Neural cell (in vitro differentiated cells): ENCODE results near the gene MLPH.

ENCODE experiments used
- CTCF ChIP-seq: fragments of 450-650 bp; IDR thresholded peaks from 2 replicates; pipeline ENCODE4 v1.5.1; 2014; ENCODE audit warnings: antibody characterized with exemption, mild to moderate bottlenecking, moderate library complexity; ENCODE audit not compliant: poor library complexity, severe bottlenecking
- EP300 ChIP-seq: fragments of 450-650 bp; conservative IDR thresholded peaks from 2 replicates; pipeline ENCODE4 v1.6.1; 2014; ENCODE audit warnings: antibody characterized with exemption, mild to moderate bottlenecking, moderate library complexity; ENCODE audit not compliant: poor library complexity, severe bottlenecking
- EZH2 ChIP-seq: fragments of 200-600, 300-800 bp; shearing (Covaris generic), sonication (generic); IDR thresholded peaks from 2 replicates; pipeline ENCODE4 v1.6.1; 2014; ENCODE audit warnings: antibody characterized with exemption, low read length, borderline replicate concordance, mild to moderate bottlenecking; ENCODE audit not compliant: insufficient read depth, poor library complexity, severe bottlenecking
- MXI1 ChIP-seq: fragments of 450-650 bp; conservative IDR thresholded peaks from 2 replicates; pipeline ENCODE4 v1.6.1; 2014; ENCODE audit warnings: antibody characterized with exemption, mild to moderate bottlenecking; ENCODE audit not compliant: poor library complexity, severe bottlenecking
- POLR2AphosphoS5 ChIP-seq: IDR thresholded peaks from 2 replicates; pipeline ENCODE4 v1.6.1; 2012
- RAD21 ChIP-seq: fragments of 450-650 bp; conservative IDR thresholded peaks from 2 replicates; pipeline ENCODE4 v1.6.1; 2014; ENCODE audit warnings: antibody characterized with exemption, mild to moderate bottlenecking, moderate library complexity
- REST ChIP-seq: IDR thresholded peaks from 2 replicates; pipeline ENCODE4 v1.6.1; 2012; ENCODE audit warnings: borderline replicate concordance
- SMC3 ChIP-seq: fragments of 450-650 bp; conservative IDR thresholded peaks from 2 replicates; pipeline ENCODE4 v1.6.1; 2014; ENCODE audit warnings: antibody characterized with exemption, mild to moderate bottlenecking, moderate library complexity; ENCODE audit not compliant: poor library complexity
- TAF1 ChIP-seq: IDR thresholded peaks from 2 replicates; pipeline ENCODE4 v1.6.1; 2012; ENCODE audit warnings: low read depth

- TF ChIP-seq CTCF (no peak), EP300 (no peak), REST (no peak), POLR2AphosphoS5 (no peak), RAD21 (no peak), MXI1 (no peak), EZH2 (no peak), TAF1 (no peak), SMC3 (no peak)
Observed at GRCh38 chr2:237558961-237559641, 72.0 kb downstream of the MLPH start.
